ENCODE results near the gene SLIT1. TPM values are rescaled to one million over a fixed set of nuclear protein-coding genes. Genes with fewer than 3 reads are reported as not detected.

SLIT1 gene
- total RNA-seq, 1 donor from 2014 or later = 0.23 TPM

GRCh38 chr10:97134110-97134509 is 51.6 kb downstream of the SLIT1 start:
- H3K36me3 Mint-ChIP-seq (ENCODE audit: low read depth, unreplicated experiment) = peaks cover 2% of the 10 kb centered on the region
- H3K27ac Mint-ChIP-seq (ENCODE audit: unreplicated experiment) = no peak overlapping the region
- Histone ChIP-seq H3K27ac (ENCODE audit: low read depth, low read length) (no peak overlapping the region), H3K4me2 (ENCODE audit: low read length) (no peak overlapping the region), H2AFZ (ENCODE audit: low read depth, low read length) (no peak overlapping the region), H3K79me2 (ENCODE audit: insufficient read depth, low read length) (no peaks in the 10 kb centered on the region), H4K20me1 (ENCODE audit: insufficient read depth, low read length) (no peaks in the 10 kb centered on the region), H3K9me3 (ENCODE audit: insufficient read depth, low read depth, low read length) (no peaks in the 10 kb centered on the region), H3K36me3 (ENCODE audit: insufficient read depth, low read length) (no peaks in the 10 kb centered on the region), H3K27me3 (ENCODE audit: insufficient read depth, low read length) (peaks cover 22% of the 10 kb centered on the region), H3K4me3 (ENCODE audit: insufficient read depth, low read depth, low read length) (no peak overlapping the region), H3K9ac (ENCODE audit: low read length) (no peak overlapping the region), H3K4me1 (ENCODE audit: insufficient read depth, low read length) (no peaks in the 10 kb centered on the region)
- TF ChIP-seq CTCF (IDR thresholded peaks at IDR 0.05; ENCODE audit: insufficient read depth, low read depth, low read length) (no peak), EZH2 (IDR thresholded peaks at IDR 0.05; ENCODE audit: insufficient read depth, low read length) (no peak)
- H3K27me3 Mint-ChIP-seq (ENCODE audit: low read depth, unreplicated experiment) = peaks cover 54% of the 10 kb centered on the region
- peaks cover 3% of the 10 kb centered on the region for H3K4me1 Mint-ChIP-seq (ENCODE audit: low read depth, unreplicated experiment)
- DNase-seq (ENCODE audit: low read depth) (no peak), FAIRE-seq (no peak)
- no peak overlapping the region for H3K4me3 Mint-ChIP-seq (ENCODE audit: unreplicated experiment)
- peaks cover 1% of the 10 kb centered on the region for H3K9me3 Mint-ChIP-seq (ENCODE audit: unreplicated experiment)

- no peak overlapping the region for H3K4me2 ChIP-seq (ENCODE audit: low read length)
- H3K4me3 ChIP-seq (ENCODE audit: insufficient read depth, low read depth, low read length) = no peak overlapping the region
- H3K4me3 Mint-ChIP-seq (ENCODE audit: unreplicated experiment) = no peak overlapping the region
- TF ChIP-seq CTCF (IDR thresholded peaks at IDR 0.05; ENCODE audit: insufficient read depth, low read depth, low read length) (no peak), EZH2 (IDR thresholded peaks at IDR 0.05; ENCODE audit: insufficient read depth, low read length) (no peak)
- H3K27me3 Mint-ChIP-seq (ENCODE audit: low read depth, unreplicated experiment) = peaks cover 61% of the 10 kb centered on the region
- H3K79me2 ChIP-seq (ENCODE audit: insufficient read depth, low read length) = no peaks in the 10 kb centered on the region
- no peak overlapping the region for H3K9ac ChIP-seq (ENCODE audit: low read length)
- H3K9me3 ChIP-seq (ENCODE audit: insufficient read depth, low read depth, low read length) = no peaks in the 10 kb centered on the region
- peaks cover 3% of the 10 kb centered on the region for H3K4me1 Mint-ChIP-seq (ENCODE audit: low read depth, unreplicated experiment)
- DNase-seq (ENCODE audit: low read depth) (no peak), FAIRE-seq (no peak)
- H3K27ac Mint-ChIP-seq (ENCODE audit: unreplicated experiment) = no peak overlapping the region
- no peak overlapping the region for H3K27ac ChIP-seq (ENCODE audit: low read depth, low read length)
- H3K4me1 ChIP-seq (ENCODE audit: insufficient read depth, low read length) = no peaks in the 10 kb centered on the region
- no peak overlapping the region for H2AFZ ChIP-seq (ENCODE audit: low read depth, low read length)
- H4K20me1 ChIP-seq (ENCODE audit: insufficient read depth, low read length) = no peaks in the 10 kb centered on the region
- H3K36me3 Mint-ChIP-seq (ENCODE audit: low read depth, unreplicated experiment) = peaks cover 4% of the 10 kb centered on the region
- peaks cover 1% of the 10 kb centered on the region for H3K9me3 Mint-ChIP-seq (ENCODE audit: unreplicated experiment)
- H3K36me3 ChIP-seq (ENCODE audit: insufficient read depth, low read length) = no peaks in the 10 kb centered on the region
- H3K27me3 ChIP-seq (ENCODE audit: insufficient read depth, low read length) = peaks cover 22% of the 10 kb centered on the region
Measured at GRCh38 chr10:97132273-97132672, 53.5 kb downstream of the SLIT1 start.

- no peaks in the 10 kb centered on the region for H3K79me2 ChIP-seq (ENCODE audit: insufficient read depth, low read length)
- H3K27ac ChIP-seq (ENCODE audit: low read depth, low read length) = no peak overlapping the region
- DNase-seq (ENCODE audit: low read depth) = peak; percentile 2
- Mint-ChIP-seq H3K4me3 (ENCODE audit: unreplicated experiment) (no peak overlapping the region), H3K27ac (ENCODE audit: unreplicated experiment) (no peak overlapping the region), H3K9me3 (ENCODE audit: unreplicated experiment) (peaks cover 1% of the 10 kb centered on the region), H3K27me3 (ENCODE audit: low read depth, unreplicated experiment) (peaks cover 62% of the 10 kb centered on the region), H3K36me3 (ENCODE audit: low read depth, unreplicated experiment) (peaks cover 4% of the 10 kb centered on the region), H3K4me1 (ENCODE audit: low read depth, unreplicated experiment) (peaks cover 2% of the 10 kb centered on the region)
- no peak overlapping the region for H3K4me2 ChIP-seq (ENCODE audit: low read length)
- H3K4me3 ChIP-seq (ENCODE audit: insufficient read depth, low read depth, low read length) = no peak overlapping the region
- FAIRE-seq = no peak
- H3K9me3 ChIP-seq (ENCODE audit: insufficient read depth, low read depth, low read length) = no peaks in the 10 kb centered on the region
- peaks cover 22% of the 10 kb centered on the region for H3K27me3 ChIP-seq (ENCODE audit: insufficient read depth, low read length)
- H2AFZ ChIP-seq (ENCODE audit: low read depth, low read length) = no peak overlapping the region
- H3K36me3 ChIP-seq (ENCODE audit: insufficient read depth, low read length) = no peaks in the 10 kb centered on the region
- H3K9ac ChIP-seq (ENCODE audit: low read length) = no peak overlapping the region
- no peaks in the 10 kb centered on the region for H4K20me1 ChIP-seq (ENCODE audit: insufficient read depth, low read length)
- H3K4me1 ChIP-seq (ENCODE audit: insufficient read depth, low read length) = no peaks in the 10 kb centered on the region
- TF ChIP-seq EZH2 (IDR thresholded peaks at IDR 0.05; ENCODE audit: insufficient read depth, low read length) = no peak
Measured at GRCh38 chr10:97131666-97132065, 54.1 kb downstream of the SLIT1 start.
